Measurements from ENCODE around the gene IQSEC2. TPM values are rescaled to one million over a fixed set of nuclear protein-coding genes. Genes with fewer than 3 reads are reported as not detected.

Gene IQSEC2
- total RNA-seq, 1 experiment from 2014 or later = 16.9 TPM

DNA sequence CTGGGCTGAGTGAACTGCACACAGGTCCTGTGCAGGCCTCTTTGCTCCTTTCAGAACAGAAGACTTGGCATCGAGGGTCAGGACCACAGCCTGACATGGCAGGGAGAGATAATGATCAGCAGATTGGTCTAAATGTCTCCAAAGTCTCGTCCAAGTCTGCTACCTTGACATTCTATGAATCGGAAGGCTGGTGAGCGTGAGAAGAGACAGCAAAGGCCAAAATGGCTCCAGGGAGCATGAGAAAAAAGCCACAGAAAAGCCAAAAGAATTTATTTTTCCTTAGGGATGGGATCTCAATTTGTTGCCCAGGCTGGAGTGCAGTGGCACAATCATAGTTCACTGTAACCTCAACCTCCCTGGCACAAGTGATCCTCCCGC is 32.3 kb upstream of the IQSEC2 start:
- H3K27me3 ChIP-seq (ENCODE audit: control insufficient read depth, insufficient read depth, low read length) = no peaks in the 10 kb centered on the region
- DNase-seq = no peak
- H3K36me3 ChIP-seq (replicated peaks; ENCODE audit: control insufficient read depth, insufficient read depth, low read length) = peaks cover 2% of the 10 kb centered on the region; the same call in 1 of the 2 replicates
- no peak overlapping the region for H3K4me3 ChIP-seq (ENCODE audit: insufficient read depth, low read depth, low read length)

DNA sequence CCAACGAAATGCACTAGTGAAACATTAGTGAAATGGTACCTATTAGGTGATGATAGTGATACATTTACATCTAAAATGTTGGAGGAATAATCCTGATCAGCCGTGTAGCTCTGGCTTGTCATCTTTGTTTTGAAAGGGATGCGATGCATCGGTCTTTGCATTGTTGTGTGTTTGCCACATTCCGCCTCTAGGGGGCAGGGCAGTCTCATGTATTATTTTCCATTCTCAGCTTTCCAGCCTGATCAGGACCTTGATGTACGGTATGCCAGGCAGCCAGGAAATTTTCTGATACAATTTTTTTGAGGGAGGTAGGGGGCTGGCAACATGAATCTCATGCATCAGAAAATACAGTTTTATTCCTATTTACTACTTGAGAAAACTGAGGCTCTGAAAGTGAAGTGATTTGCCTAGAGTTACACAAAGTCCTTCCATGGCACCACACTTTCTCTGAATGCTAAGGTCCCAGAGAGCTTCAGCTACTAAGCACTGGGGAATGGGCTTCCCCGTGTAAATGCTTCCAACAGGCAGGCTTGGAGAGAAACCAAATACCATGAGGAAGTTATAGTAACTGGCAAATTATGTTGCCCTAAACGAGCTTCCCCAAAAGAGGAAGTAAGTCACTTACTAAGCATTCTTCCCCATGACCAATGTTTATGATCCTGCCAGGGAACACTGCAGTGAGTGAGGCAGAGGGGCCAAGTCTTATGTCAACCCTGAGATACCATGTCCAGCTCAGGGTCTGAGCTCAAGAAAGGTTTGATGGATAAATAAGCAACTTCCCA is 31.8 kb upstream of the IQSEC2 start:
- H3K4me3 ChIP-seq (ENCODE audit: insufficient read depth, low read depth, low read length) = no peak overlapping the region
- H3K36me3 ChIP-seq (replicated peaks; ENCODE audit: control insufficient read depth, insufficient read depth, low read length) = peaks cover 2% of the 10 kb centered on the region; the same call in 1 of the 2 replicates
- DNase-seq = peak; percentile 76
- no peaks in the 10 kb centered on the region for H3K27me3 ChIP-seq (ENCODE audit: control insufficient read depth, insufficient read depth, low read length)

DNA sequence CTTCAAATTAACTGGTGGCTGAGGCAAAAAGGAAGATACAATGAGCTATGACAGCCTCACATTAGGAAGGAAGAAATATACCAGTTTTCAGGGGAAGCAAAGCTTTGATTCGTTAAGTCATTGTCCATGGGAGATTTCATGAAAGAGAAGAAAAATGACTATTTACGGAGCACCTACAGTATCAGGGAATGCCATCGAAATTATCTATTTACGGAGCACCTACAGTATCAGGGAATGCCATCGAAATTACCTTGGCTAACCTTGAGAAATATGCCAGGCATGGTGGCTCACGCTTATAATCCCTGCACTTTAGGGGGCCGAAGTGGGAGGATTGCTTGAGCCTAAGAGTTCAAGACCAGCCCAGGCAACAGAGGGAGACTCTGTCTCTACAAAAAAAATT is 28.5 kb upstream of the IQSEC2 start:
- H3K27me3 ChIP-seq (ENCODE audit: control insufficient read depth, insufficient read depth, low read length) = no peaks in the 10 kb centered on the region
- H3K4me3 ChIP-seq (ENCODE audit: insufficient read depth, low read depth, low read length) = no peak overlapping the region
- H3K36me3 ChIP-seq (replicated peaks; ENCODE audit: control insufficient read depth, insufficient read depth, low read length) = no peaks in the 10 kb centered on the region
- DNase-seq = no peak

DNA sequence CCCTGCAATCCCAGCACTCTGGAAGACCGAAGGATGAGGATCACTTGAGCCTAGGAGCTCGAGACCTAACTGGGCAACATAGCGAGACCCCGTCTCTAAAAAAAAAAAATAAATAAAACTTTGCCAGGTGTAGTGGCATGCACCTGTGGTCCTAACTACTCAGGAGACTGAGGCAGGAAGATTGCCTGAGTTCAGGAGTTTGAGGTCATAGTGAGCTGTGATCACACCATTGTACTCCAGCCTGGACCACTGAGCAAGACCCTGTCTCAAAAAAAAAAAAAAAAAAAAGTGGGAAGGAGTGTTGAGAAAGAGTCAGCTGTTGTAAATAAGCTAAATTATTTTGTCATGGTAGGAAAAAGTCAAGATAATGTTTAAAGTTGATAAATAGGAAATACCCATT is 27.5 kb upstream of the IQSEC2 start:
- DNase-seq = no peak

DNA sequence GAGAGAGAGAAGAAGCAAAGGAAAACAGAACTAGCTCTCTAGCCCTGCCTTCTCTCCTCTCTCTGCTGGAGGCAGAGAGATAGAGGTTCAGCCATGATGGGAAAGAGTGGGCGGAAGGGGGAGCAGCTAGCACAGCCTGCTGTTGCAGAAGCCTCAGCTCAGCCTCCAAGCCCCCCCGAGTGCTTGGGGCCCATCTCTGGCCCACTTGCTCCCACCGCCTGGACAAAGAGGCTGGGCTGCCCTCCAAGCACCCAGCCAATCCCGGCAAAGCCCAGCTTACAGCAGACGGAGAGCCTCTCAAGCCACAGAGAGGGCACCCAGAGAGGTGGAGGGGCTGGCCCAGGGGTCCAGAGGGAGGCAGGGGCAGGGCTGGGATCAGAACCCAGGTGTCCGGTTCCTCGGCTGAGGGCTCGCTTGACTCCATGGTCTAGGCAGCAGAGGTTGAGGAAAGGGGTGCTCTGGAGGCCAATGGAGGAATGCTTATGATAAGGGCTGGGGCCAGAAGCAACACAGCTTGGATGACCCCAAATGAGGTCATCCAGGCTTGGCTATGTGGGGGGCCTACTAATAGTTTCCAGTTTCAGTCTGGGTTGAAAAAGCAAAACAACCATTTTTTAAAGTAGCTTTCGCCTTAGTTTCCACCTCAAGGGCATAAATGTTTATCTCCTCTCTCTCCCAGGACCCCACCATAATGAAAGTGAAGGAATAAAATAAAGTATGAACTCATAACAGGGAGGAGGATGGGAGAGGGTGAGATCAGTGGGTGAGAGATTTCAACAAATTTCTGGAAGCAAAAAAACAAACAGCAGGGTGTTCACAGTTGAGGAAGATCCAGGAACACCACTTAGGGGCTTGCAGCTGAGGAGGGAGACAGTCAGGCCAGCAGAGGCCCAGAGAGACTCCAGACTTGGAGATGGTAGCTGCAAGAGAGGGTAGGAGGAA is 24.9 kb upstream of the IQSEC2 start:
- H3K4me3 ChIP-seq (ENCODE audit: insufficient read depth, low read depth, low read length) = no peak overlapping the region
- H3K36me3 ChIP-seq (replicated peaks; ENCODE audit: control insufficient read depth, insufficient read depth, low read length) = no peaks in the 10 kb centered on the region
- DNase-seq = no peak
- H3K27me3 ChIP-seq (ENCODE audit: control insufficient read depth, insufficient read depth, low read length) = no peaks in the 10 kb centered on the region

More for the DNA sequence above, 27.5 kb upstream of the IQSEC2 start:
- Histone ChIP-seq H3K27me3 (ENCODE audit: control insufficient read depth, insufficient read depth, low read length) (no peaks in the 10 kb centered on the region), H3K4me3 (ENCODE audit: insufficient read depth, low read depth, low read length) (no peak overlapping the region), H3K36me3 (replicated peaks; ENCODE audit: control insufficient read depth, insufficient read depth, low read length) (no peaks in the 10 kb centered on the region)

DNA sequence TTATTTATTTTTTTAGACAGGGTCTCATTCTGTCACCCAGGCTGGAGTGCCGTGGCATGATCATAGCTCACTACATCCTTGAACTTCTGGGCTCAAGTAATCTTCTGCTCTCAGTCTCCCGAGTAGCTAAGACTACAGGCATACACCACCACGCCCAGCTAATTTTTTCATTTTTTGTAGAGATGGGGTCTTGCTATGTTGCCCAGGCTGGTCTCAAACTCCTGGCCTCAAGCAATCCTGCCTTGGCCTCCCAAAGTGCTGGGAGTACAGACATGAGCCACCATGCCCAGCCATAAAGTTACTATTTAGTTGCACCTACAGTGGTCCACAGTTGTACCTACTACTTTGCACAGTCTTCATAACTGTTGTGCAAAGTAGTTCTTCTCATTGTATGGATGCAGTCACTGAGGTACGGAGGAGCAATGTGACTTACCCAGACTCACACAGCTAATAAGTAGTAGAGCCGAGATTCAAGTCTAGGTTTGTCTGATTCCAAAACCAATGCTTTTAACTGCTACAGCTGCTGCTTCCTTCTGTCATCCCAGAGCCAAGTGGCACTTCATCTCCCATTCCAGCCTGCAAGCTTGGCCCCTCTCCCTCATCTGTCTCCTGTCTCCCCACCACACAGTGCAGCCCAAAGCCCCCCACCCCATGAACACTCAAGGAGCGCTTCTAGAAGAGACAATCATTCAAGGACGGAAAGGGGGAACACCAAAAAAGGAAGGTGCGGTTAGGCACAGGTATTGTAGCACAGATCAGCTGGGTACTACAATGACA is 24.0 kb upstream of the IQSEC2 start:
- no peak overlapping the region for H3K4me3 ChIP-seq (ENCODE audit: insufficient read depth, low read depth, low read length)
- no peaks in the 10 kb centered on the region for H3K27me3 ChIP-seq (ENCODE audit: control insufficient read depth, insufficient read depth, low read length)

DNA sequence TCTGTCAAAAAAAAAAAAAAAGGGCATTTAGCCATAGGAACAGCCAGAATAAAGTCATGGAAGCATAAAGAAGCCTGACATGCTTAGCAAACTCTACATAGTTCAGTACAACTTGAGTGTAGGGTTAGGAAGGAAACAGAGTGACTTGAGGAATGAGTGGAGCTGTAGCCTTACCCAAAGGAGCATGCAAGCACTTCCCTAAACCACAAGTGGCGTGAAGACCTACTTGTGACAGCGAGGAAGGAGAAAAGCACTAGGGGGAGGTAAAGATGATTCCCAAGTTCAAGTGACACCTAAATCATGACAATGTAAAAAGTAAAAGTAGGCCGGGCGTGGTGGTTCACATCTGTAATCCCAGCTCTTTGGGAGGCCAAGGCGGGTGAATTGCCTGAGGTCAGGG is 21.8 kb upstream of the IQSEC2 start:
- DNase-seq = no peak

More for the DNA sequence above, 24.0 kb upstream of the IQSEC2 start:
- H3K36me3 ChIP-seq (replicated peaks; ENCODE audit: control insufficient read depth, insufficient read depth, low read length) = no peaks in the 10 kb centered on the region
- DNase-seq = no peak

DNA sequence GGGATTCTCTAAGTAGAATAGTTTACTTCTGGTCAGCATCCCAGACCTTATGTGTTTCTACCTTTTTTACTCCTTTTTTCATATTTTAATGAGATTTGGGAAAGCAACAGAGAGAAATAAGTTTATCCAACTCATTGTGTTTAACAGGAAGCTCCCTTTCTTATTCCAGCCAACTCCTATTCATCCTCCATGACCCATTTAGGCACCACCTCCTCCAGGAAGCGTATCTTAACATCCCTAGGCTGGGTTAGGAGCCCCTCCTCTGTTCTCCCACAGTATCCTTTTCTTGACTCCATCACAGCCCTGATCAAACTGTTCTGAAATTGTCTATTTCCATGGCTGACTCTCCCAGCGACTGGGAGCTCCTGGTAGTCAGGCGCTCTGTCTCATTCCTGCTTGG is 18.8 kb upstream of the IQSEC2 start:
- Histone ChIP-seq H3K36me3 (replicated peaks; ENCODE audit: control insufficient read depth, insufficient read depth, low read length) (no peaks in the 10 kb centered on the region), H3K4me3 (ENCODE audit: insufficient read depth, low read depth, low read length) (no peak overlapping the region), H3K27me3 (ENCODE audit: control insufficient read depth, insufficient read depth, low read length) (no peaks in the 10 kb centered on the region)
- no peak for DNase-seq

More for the DNA sequence above, 21.8 kb upstream of the IQSEC2 start:
- Histone ChIP-seq H3K36me3 (replicated peaks; ENCODE audit: control insufficient read depth, insufficient read depth, low read length) (no peaks in the 10 kb centered on the region), H3K27me3 (ENCODE audit: control insufficient read depth, insufficient read depth, low read length) (no peaks in the 10 kb centered on the region), H3K4me3 (ENCODE audit: insufficient read depth, low read depth, low read length) (no peak overlapping the region)

DNA sequence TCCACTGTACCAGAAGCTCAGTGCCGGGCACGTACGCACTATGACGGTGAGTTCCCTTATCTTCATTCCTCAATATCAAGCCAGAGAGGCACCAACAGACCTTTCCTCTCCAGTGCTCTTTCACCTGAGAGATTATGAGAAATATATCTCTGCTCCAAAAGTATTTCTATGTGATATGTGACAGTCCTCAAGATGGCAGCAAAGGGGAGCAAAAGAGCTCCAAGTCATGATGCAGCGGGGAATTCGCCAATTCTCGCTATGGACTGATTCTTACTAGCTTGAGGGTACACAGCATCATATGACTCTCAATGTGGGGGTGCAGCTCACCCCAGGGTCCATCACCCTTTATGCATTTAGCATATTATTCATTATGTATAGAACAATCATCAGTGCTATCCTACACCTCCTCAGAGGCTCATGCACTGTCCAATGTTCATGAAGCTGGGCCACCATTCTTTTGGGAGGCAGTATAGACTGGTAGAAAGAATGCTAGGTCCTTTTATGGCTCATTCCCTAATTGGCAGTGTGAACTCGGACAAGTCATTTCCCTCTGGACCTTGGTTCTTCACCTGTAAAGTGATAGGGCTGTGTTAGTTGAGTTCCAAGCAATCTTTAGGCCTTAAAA is 12.8 kb upstream of the IQSEC2 start:
- DNase-seq = peak; percentile 55
- no peaks in the 10 kb centered on the region for H3K27me3 ChIP-seq (ENCODE audit: control insufficient read depth, insufficient read depth, low read length)
- H3K4me3 ChIP-seq (ENCODE audit: insufficient read depth, low read depth, low read length) = no peak overlapping the region
- no peaks in the 10 kb centered on the region for H3K36me3 ChIP-seq (replicated peaks; ENCODE audit: control insufficient read depth, insufficient read depth, low read length)

DNA sequence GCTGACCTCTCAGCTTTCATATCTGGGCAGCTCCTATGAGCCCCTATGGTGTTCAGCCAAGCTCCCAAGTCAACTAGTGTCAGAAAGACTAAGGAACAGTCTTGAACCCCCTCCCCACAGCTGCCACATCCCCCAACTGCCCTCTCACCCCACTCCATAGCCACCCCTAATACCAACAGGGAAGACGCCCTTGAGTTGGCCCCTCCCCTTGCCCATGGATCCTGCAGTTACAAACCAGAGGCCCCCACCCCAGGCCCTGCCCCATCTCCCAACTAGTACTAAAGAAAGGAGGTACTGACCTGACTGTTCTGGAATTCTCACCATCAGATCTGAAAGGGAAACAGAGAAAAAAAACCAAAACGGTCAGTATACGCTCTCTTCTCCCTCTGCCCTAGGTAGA is 10.2 kb upstream of the IQSEC2 start:
- Histone ChIP-seq H3K27me3 (ENCODE audit: control insufficient read depth, insufficient read depth, low read length) (no peaks in the 10 kb centered on the region), H3K36me3 (replicated peaks; ENCODE audit: control insufficient read depth, insufficient read depth, low read length) (no peaks in the 10 kb centered on the region), H3K4me3 (ENCODE audit: insufficient read depth, low read depth, low read length) (no peak overlapping the region)
- no peak for DNase-seq

DNA sequence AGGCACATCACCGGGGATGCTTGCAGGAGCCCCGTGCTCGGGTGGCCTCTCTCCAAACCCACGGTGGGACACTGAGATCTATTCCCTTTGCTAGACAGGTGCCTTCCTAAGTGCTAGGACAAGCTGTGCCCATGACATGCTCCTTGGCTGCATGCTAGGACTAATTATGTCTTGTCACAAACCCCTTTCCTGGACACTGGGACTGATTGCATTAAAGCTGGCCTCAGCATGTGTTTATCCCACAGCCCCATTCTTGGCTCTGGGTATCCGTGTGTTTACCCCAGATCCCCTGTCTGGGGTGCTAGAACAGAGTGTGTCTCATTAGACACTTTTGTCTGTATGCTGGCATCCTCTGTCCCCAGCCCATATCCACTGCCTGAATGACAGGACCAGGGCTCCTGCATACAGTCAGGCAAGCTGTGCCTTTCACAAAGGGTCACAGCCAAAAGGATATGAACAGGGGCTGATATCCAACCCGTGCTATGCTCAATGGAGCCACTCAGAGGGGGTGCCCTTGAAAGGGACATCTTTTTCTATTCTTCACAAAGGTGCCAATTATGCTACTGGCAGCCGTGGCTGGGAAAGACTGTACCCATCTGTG is 9.2 kb upstream of the IQSEC2 start:
- no peak overlapping the region for H3K4me3 ChIP-seq (ENCODE audit: insufficient read depth, low read depth, low read length)
- H3K36me3 ChIP-seq (replicated peaks; ENCODE audit: control insufficient read depth, insufficient read depth, low read length) = no peaks in the 10 kb centered on the region
- H3K27me3 ChIP-seq (ENCODE audit: control insufficient read depth, insufficient read depth, low read length) = no peaks in the 10 kb centered on the region
- no peak for DNase-seq

DNA sequence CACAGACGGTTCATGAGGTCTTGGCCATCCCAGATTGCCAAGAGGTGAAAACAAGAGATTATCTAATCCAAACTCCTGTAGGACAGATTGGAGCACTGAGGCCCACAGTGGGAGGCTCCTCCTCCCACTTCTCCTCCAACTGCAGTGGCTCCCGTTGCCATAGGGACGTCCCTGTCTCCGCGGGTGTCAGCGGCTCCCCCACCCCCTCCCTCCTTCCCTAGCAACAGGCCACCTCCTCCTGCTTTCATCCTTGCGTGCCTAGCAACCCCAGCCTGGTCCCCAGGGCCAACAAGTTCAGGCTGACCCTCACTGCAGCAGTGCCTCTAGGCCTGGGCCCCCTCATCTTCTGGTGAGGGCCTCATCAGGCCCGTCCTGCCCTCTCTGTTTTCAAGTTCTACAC is 6.8 kb upstream of the IQSEC2 start:
- peak; percentile 92 for DNase-seq

DNA sequence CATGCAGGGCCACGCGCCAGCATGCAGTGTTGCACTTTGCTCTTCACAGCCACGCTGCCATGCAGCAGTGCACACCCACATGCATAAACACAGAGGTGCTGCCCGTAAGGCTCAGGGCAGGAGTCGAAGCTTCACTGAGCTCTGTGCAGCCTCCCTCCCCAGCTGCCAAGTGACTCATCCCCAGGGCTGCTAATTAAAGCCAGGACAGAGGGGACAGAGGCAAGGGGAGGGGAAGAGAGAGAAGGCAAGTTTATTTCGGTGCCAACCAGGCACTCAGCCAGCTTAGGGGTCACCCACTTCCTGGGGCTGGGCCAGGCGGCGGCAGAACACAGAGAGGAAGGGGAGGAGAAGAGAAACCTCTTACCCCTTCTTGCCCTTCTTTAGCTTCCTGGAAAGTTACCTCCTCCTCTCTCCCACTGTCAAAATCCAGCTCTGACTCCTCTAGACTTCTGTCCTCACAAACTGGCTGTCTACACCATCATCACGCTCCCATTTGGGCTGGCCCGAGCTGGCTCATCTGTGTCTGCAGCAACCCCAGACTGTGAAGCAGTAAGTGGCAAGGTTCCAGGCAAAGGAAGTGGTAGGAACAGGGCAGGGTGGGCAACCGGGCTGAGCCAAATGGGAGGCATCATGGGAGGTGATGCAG is 6.2 kb upstream of the IQSEC2 start:
- Histone ChIP-seq H3K27me3 (ENCODE audit: control insufficient read depth, insufficient read depth, low read length) (no peaks in the 10 kb centered on the region), H3K4me3 (ENCODE audit: insufficient read depth, low read depth, low read length) (no peak overlapping the region), H3K36me3 (replicated peaks; ENCODE audit: control insufficient read depth, insufficient read depth, low read length) (no peaks in the 10 kb centered on the region)
- no peak for DNase-seq

More for the DNA sequence above, 6.8 kb upstream of the IQSEC2 start:
- Histone ChIP-seq H3K4me3 (ENCODE audit: insufficient read depth, low read depth, low read length) (no peak overlapping the region), H3K27me3 (ENCODE audit: control insufficient read depth, insufficient read depth, low read length) (no peaks in the 10 kb centered on the region), H3K36me3 (replicated peaks; ENCODE audit: control insufficient read depth, insufficient read depth, low read length) (no peaks in the 10 kb centered on the region)
